Hair follicular keratinocyte (primary cell): ENCODE data around the gene RCBTB2. TPM values are rescaled to one million over a fixed set of nuclear protein-coding genes. Genes with fewer than 3 reads are reported as not detected.

Experiments used
- total RNA-seq: library from RNA; depleted of rRNA; stranded (reverse); fragments of >200 nt; gene quantifications from 2 replicates; pipeline ENCODE4 v1.2.3, GENCODE V29; 2015

Gene RCBTB2
- total RNA-seq: 5.1 TPM in 2 replicates

DNA sequence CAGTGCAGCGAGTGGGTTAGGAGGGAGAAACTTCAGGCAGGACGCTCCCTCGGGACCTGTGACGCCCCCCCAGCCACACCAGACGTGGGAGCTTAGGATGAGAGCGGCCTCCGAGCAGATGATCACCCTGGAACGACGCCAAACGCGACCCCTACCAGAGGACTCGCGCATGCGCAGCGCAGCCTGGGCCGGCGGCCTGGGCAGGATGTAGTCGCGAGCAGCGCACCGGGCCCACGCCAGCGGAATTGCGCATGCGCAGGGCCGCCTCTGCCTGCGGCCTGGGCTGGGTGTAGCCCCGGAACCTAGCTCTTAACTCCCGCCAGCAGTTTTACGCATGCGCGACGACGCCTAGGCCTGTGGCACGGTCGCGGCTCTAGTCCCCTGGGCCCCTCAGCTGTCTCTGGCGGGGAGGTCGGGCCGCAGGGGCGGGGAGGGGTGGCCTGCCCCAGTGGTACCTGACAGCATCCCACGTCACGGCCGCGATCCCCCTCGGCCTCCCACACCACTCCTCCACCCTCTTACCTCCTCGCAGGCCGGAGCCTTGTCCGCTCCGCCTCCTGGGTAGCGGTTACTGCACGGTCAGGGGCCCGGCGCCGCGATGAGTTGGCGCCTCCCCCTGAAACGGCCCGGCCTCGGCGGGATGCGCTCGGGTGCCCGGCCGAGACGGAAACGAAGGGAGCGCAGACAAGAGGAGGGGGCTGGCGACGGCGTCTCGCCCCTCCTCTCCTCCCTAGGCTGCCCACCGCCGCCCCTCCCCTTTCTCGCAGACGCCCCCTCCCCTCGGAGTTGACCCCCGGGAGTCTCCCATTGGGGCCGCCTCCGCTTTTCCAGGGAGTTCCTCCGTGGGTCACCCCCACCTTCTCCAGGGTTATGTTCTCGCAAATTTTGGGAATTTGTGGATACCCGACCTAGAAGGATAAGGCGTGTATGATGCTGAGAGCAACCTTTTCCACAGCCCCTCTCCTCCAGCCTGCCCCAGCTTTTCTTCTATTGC, at the start of gene RCBTB2:
Gene RCBTB2 (minus strand): TSS at position 575 of the 994 bp plus-strand sequence. CDS start 11,141 bp downstream, outside the sequence.

Other genes with a start within 250 kb of the RCBTB2 start
- gene RB1, start 229.3 kb downstream of the RCBTB2 start, total RNA-seq: 23.0 and 24.2 TPM in 2 replicates
- 5.8 and 7.0 TPM in 2 replicates for gene LPAR6, start 120.0 kb downstream of the RCBTB2 start, total RNA-seq
- not detected in 2 replicates for gene CYSLTR2, start 120.8 kb upstream of the RCBTB2 start, total RNA-seq